A549 (cell line): Measurements from ENCODE around the gene DNM3. TPM values are rescaled to one million over a fixed set of nuclear protein-coding genes. Genes with fewer than 3 reads are reported as not detected.

Experiments used
- ATAC-seq, 2 experiments: fragments of 200-7000 bp in 1 of 2; fragments of >200 bp in 1 of 2; cut with Nextera tagmentation in 1 of 2; cut with Tn5 transposase in 1 of 2; 3 replicates each; pipeline versions ENCODE4 v1.8.0 to v1.9.1; 2018 to 2020; ENCODE audit warnings: mild to moderate bottlenecking in 1 of 2, moderate library complexity in 1 of 2
- CTCF ChIA-PET: fragments of 300-600 bp; sonication (Branson Sonifier 250); formaldehyde crosslinking; extraction: SDS; loops from one replicate; lab custom pipeline; 2021; ENCODE audit warnings: antibody characterized with exemption, inconsistent platforms; lab: Yijun Ruan, JAX
- POLR2A ChIA-PET: fragments of 350-600 bp; formaldehyde crosslinking; extraction: SDS; loops from one replicate; lab custom pipeline; 2021; ENCODE audit warnings: antibody characterized with exemption, inconsistent platforms; lab: Yijun Ruan, JAX
- DNase-seq, 2 experiments: peaks; one replicate each; pipeline versions ENCODE4 v3.0.0 to v3.0.0-alpha.2; 2011 to 2016; ENCODE audit warnings: low read depth in 1 of 2, low spot score in 1 of 2
- FAIRE-seq: peaks from 2 replicates; lab custom pipeline; 2011; peaks lifted over from hg19 to GRCh38; lab: Jason Lieb, UNC
- H3K27ac ChIP-seq, 2 experiments: fragments of >200 bp; sonication (Bioruptor Twin); formaldehyde crosslinking; 3 replicates each; pipeline ENCODE4 v1.5.1; 2016 to 2017
- H3K4me1 ChIP-seq: fragments of >200 bp; sonication (Bioruptor Twin); formaldehyde crosslinking; 3 replicates; pipeline ENCODE4 v1.6.1; 2016
- H3K4me2 ChIP-seq: fragments of >200 bp; sonication (Bioruptor Twin); formaldehyde crosslinking; 3 replicates; pipeline ENCODE4 v1.6.1; 2016
- H3K4me3 ChIP-seq: fragments of >200 bp; sonication (Bioruptor Twin); formaldehyde crosslinking; 3 replicates; pipeline ENCODE4 v1.5.1; 2016
- H3K9me3 ChIP-seq: fragments of >200 bp; sonication (Bioruptor Twin); formaldehyde crosslinking; 3 replicates; pipeline ENCODE4 v1.6.1; 2016
- ATOH8 ChIP-seq: fragments of 250-450 bp; sonication (Bioruptor Pico); IDR thresholded peaks from 2 replicates; pipeline ENCODE4 v1.5.0; 2020; ENCODE audit warnings: low read depth, mild to moderate bottlenecking, moderate library complexity
- BCL3 ChIP-seq: fragments of >200 bp; sonication (Bioruptor Twin); formaldehyde crosslinking; IDR thresholded peaks from 3 replicates; pipeline ENCODE4 v1.6.1; 2016
- CTCF ChIP-seq: fragments of >200 bp; sonication (Bioruptor Twin); formaldehyde crosslinking; IDR thresholded peaks from 3 replicates; pipeline ENCODE4 v1.5.1; 2016
- EHMT2 ChIP-seq: fragments of 200-600 bp; sonication (generic); IDR thresholded peaks from 2 replicates; pipeline ENCODE4 v1.6.1; 2016; ENCODE audit warnings: antibody characterized with exemption, low read depth, mild to moderate bottlenecking, moderate library complexity
- ESRRA ChIP-seq: fragments of 150-350 bp; IDR thresholded peaks from 2 replicates; pipeline ENCODE4 v1.6.1; 2014; ENCODE audit warnings: mild to moderate bottlenecking, low read length, borderline replicate concordance
- HDAC2 ChIP-seq: fragments of 200-600 bp; sonication (generic); IDR thresholded peaks from 2 replicates; pipeline ENCODE4 v1.6.1; 2016
- HEYL ChIP-seq: fragments of 250-450 bp; sonication (Bioruptor Pico); IDR thresholded peaks from 2 replicates; pipeline ENCODE4 v1.8.0; 2021; ENCODE audit warnings: mild to moderate bottlenecking, moderate library complexity
- HOXA7 ChIP-seq: fragments of 250-450 bp; sonication (Bioruptor Pico); IDR thresholded peaks from 2 replicates; pipeline ENCODE4 v1.5.0; 2020; ENCODE audit warnings: mild to moderate bottlenecking, moderate library complexity
- JUN ChIP-seq, 2 experiments: fragments of >200 bp; sonication (Bioruptor Twin); formaldehyde crosslinking; IDR thresholded peaks; 2 replicates in 1 of 2; 3 replicates in 1 of 2; pipeline ENCODE4 v1.6.1; 2016 to 2017
- KDM1A ChIP-seq: fragments of 200-600 bp; sonication (generic); IDR thresholded peaks from 2 replicates; pipeline ENCODE4 v1.6.1; 2016; ENCODE audit warnings: low read depth, mild to moderate bottlenecking
- MYC ChIP-seq: IDR thresholded peaks from 2 replicates; pipeline ENCODE4 v1.6.1; 2012; ENCODE audit warnings: mild to moderate bottlenecking, inconsistent platforms, low read length, improper control_type of control experiment, borderline replicate concordance
- NFE2L2 ChIP-seq: fragments of 150-350 bp; conservative IDR thresholded peaks from 2 replicates; pipeline ENCODE4 v1.6.1; 2014; ENCODE audit warnings: low read length
- NR3C1 ChIP-seq: fragments of >200 bp; sonication (Bioruptor Twin); formaldehyde crosslinking; IDR thresholded peaks from 3 replicates; pipeline ENCODE4 v1.6.1; 2017
- PHF8 ChIP-seq: fragments of 200-600 bp; sonication (generic); IDR thresholded peaks from 2 replicates; pipeline ENCODE4 v1.6.1; 2016; ENCODE audit warnings: low read depth, mild to moderate bottlenecking, antibody characterized with exemption, moderate library complexity, borderline replicate concordance
- POLR2AphosphoS2 ChIP-seq: conservative IDR thresholded peaks from 2 replicates; pipeline ENCODE4 v1.6.1; 2012; ENCODE audit warnings: low read length, improper control_type of control experiment, inconsistent platforms
- RAD21 ChIP-seq, 2 experiments: fragments of >200 bp in 1 of 2; sonication (Bioruptor Twin) in 1 of 2; formaldehyde crosslinking in 1 of 2; IDR thresholded peaks in 1 of 2; conservative IDR thresholded peaks in 1 of 2; 2 replicates in 1 of 2; 3 replicates in 1 of 2; pipeline ENCODE4 v1.6.1; 2012 to 2018; ENCODE audit warnings: inconsistent platforms in 1 of 2
- RARB ChIP-seq: fragments of 250-450 bp; sonication (Bioruptor Pico); IDR thresholded peaks from 2 replicates; pipeline ENCODE4 v1.8.0; 2021; ENCODE audit warnings: mild to moderate bottlenecking, moderate library complexity
- RCOR1 ChIP-seq: fragments of 150-350 bp; IDR thresholded peaks from 2 replicates; pipeline ENCODE4 v1.6.1; 2014; ENCODE audit warnings: antibody characterized with exemption, low read length, low read depth
- REST ChIP-seq: fragments of 200-600 bp; sonication (generic); IDR thresholded peaks from 2 replicates; pipeline ENCODE4 v1.6.1; 2016; ENCODE audit warnings: antibody characterized with exemption, mild to moderate bottlenecking, moderate library complexity
- RFX5 ChIP-seq: fragments of 450-650 bp; IDR thresholded peaks from 2 replicates; pipeline ENCODE4 v1.7.1; 2014; ENCODE audit warnings: antibody characterized with exemption, mild to moderate bottlenecking, moderate library complexity
- RNF2 ChIP-seq: fragments of 200-600 bp; sonication (generic); IDR thresholded peaks from 2 replicates; pipeline ENCODE4 v1.6.1; 2016; ENCODE audit warnings: low read depth, mild to moderate bottlenecking, antibody characterized with exemption, moderate library complexity, borderline replicate concordance
- SREBF2 ChIP-seq: fragments of 450-650 bp; IDR thresholded peaks from 2 replicates; pipeline ENCODE4 v1.6.1; 2014; ENCODE audit warnings: mild to moderate bottlenecking, moderate library complexity
- TP53 ChIP-seq: fragments of 250-450 bp; sonication (Bioruptor Pico); IDR thresholded peaks from 2 replicates; pipeline ENCODE4 v1.5.0; 2021; ENCODE audit warnings: mild to moderate bottlenecking, moderate library complexity
- WGBS: methylation state at CpG from one replicate; pipeline ENCODE4 v1.1.6; 2017; ENCODE audit errors: missing lambda C conversion rate; 5-methylcytosine and 5-hydroxymethylcytosine counted together
- polyA plus RNA-seq, 4 experiments: library from polyadenylated mRNA; depleted of rRNA in 3 of 4; stranded (reverse); fragments of >200 nt; fragmentation: RNase III in 1 of 4; extraction: RNeasy Plus Mini Kit Qiagen cat#74134 plus additional on column Dnase treatment in 1 of 4; gene quantifications; 2 replicates in 3 of 4; 3 replicates in 1 of 4; pipeline ENCODE4 v1.2.3, GENCODE V29; 2011 to 2017

DNM3 gene
- polyA plus RNA-seq, 2 of the 4 experiments (the other 2 are of a cell fraction), result 0.57 to 1.5 TPM

GRCh38 chr1:172442404-172442803, 601.1 kb downstream of the DNM3 start:
- peaks cover 11% of the 10 kb centered on the region; the same call in 2 of the 3 replicates for H3K4me1 ChIP-seq
- no peak for ATAC-seq
- TF ChIP-seq TP53 (CRISPR knock-in tag) (no peak), NFE2L2 (no peak), NR3C1 (no peak), HOXA7 (CRISPR knock-in tag) (no peak), CTCF (no peak), ATOH8 (CRISPR knock-in tag) (no peak), ESRRA (no peak), EHMT2 (no peak), MYC (no peak), HEYL (CRISPR knock-in tag) (no peak), RARB (CRISPR knock-in tag) (no peak), KDM1A (no peak), REST (no peak), POLR2AphosphoS2 (no peak), PHF8 (no peak), HDAC2 (no peak), RFX5 (no peak), SREBF2 (no peak), JUN (IDR thresholded peaks at IDR 0.05) (no peak)
- FAIRE-seq, result no peak
- no peak overlapping the region; the same call in 2 of the 3 replicates for H3K4me3 ChIP-seq
- H3K4me2 ChIP-seq, result peak overlapping the region; percentile 88
- no peak overlapping the region for H3K27ac ChIP-seq
- CTCF ChIA-PET, result interaction anchor here (0.7 to 4.8 kb wide), 7 partner anchors 10 to 642 kb away, joined by 3 to 28 read pairs (median 4); no protein-coding TSS in a partner anchor
- POLR2A ChIA-PET, result no interaction called here
- no peak for DNase-seq
- WGBS, result over 99% methylated on average over 6 of the region's 6 CpGs
- 0 out of 3 replicates have a peak, but pooled peaks cover 2% of the 10 kb centered on the region for H3K9me3 ChIP-seq

- WGBS, result 62% methylated on average over 3 of the region's 3 CpGs
- TF ChIP-seq PHF8 (no peak), RCOR1 (no peak), RARB (CRISPR knock-in tag) (no peak), BCL3 (no peak), RAD21 (conservative IDR thresholded peaks at IDR 0.05 in 1 of 2, IDR thresholded peaks at IDR 0.05 in 1 of 2) (no peak), HEYL (CRISPR knock-in tag) (no peak), RNF2 (no peak), SREBF2 (no peak)
- ChIA-PET POLR2A (no interaction called here), CTCF (interaction anchor here (0.6 to 4.8 kb wide), 14 partner anchors 8 to 642 kb away, joined by 3 to 28 read pairs (median 4); no protein-coding TSS in a partner anchor)
- Histone ChIP-seq H3K4me1 (peaks cover 17% of the 10 kb centered on the region), H3K4me3 (peak overlapping the region; percentile 92), H3K27ac (peak overlapping the region; percentile 94 to 98), H3K4me2 (peak overlapping the region; percentile 88), H3K9me3 (no peaks in the 10 kb centered on the region)
- no peak for DNase-seq
- FAIRE-seq, result no peak
- ATAC-seq, result no peak
Measured at GRCh38 chr1:172442843-172443565, 601.7 kb downstream of the DNM3 start.
